ENCODE measurements around the gene HS6ST2.
"Not testable (repeated sequence)": the region's sequence is repeated elsewhere in the genome, so short reads cannot be mapped to it uniquely, and the experiment has no call there.

HS6ST2 gene

GRCh38 chrX:132933170-132933569 lies 25.3 kb downstream of the HS6ST2 start:
- no peak for DNase-seq

GRCh38 chrX:132924426-132924825 lies 34.0 kb downstream of the HS6ST2 start:
- DNase-seq, result no peak

- no peak for DNase-seq
Measured at GRCh38 chrX:132918523-132918922, 39.9 kb downstream of the HS6ST2 start.

GRCh38 chrX:132916349-132916748 lies 42.1 kb downstream of the HS6ST2 start:
- DNase-seq, result no peak

- DNase-seq, result peak; percentile 86
Measured at GRCh38 chrX:132909643-132910042, 48.8 kb downstream of the HS6ST2 start.

- DNase-seq, result no peak
Measured at GRCh38 chrX:132908891-132909290, 49.5 kb downstream of the HS6ST2 start.

GRCh38 chrX:132900633-132901293 lies 57.7 kb downstream of the HS6ST2 start:
- DNase-seq, result peak; percentile 7

- no peak for DNase-seq
Measured at GRCh38 chrX:132887569-132887968, 70.9 kb downstream of the HS6ST2 start.

- DNase-seq, result no peak
Measured at GRCh38 chrX:132883358-132883915, 75.0 kb downstream of the HS6ST2 start.

- not testable (repeated sequence) for DNase-seq
Measured at GRCh38 chrX:132880753-132881152, 77.7 kb downstream of the HS6ST2 start.

- DNase-seq, result no peak
Measured at GRCh38 chrX:132877954-132878536, 80.4 kb downstream of the HS6ST2 start.

- DNase-seq, result peak; percentile 0
Measured at GRCh38 chrX:132876523-132877338, 81.7 kb downstream of the HS6ST2 start.

GRCh38 chrX:132875650-132876522 lies 82.5 kb downstream of the HS6ST2 start:
- no peak for DNase-seq

- DNase-seq, result no peak
Measured at GRCh38 chrX:132862562-132862961, 95.9 kb downstream of the HS6ST2 start.

GRCh38 chrX:132861076-132861475 lies 97.4 kb downstream of the HS6ST2 start:
- DNase-seq, result no peak

GRCh38 chrX:132860200-132860599 lies 98.2 kb downstream of the HS6ST2 start:
- no peak for DNase-seq

GRCh38 chrX:132858018-132858417 lies 100.4 kb downstream of the HS6ST2 start:
- DNase-seq, result no peak

GRCh38 chrX:132855780-132856341 lies 102.6 kb downstream of the HS6ST2 start:
- DNase-seq, result no peak

GRCh38 chrX:132853040-132853439 lies 105.4 kb downstream of the HS6ST2 start:
- peak; percentile 24 for DNase-seq

- no peak for DNase-seq
Measured at GRCh38 chrX:132848296-132848970, 110.0 kb downstream of the HS6ST2 start.

- no peak for DNase-seq
Measured at GRCh38 chrX:132843363-132843762, 115.1 kb downstream of the HS6ST2 start.

Measured in fibroblast of upper back skin (primary cell).